ENCODE data around the gene GP9.

GRCh38 chr3:129018751-129019150, 41.8 kb upstream of the GP9 start:
- no peak for TF ChIP-seq CTCF (IDR thresholded peaks at IDR 0.05)
- no peak for TF ChIP-seq ZSCAN20 (CRISPR knock-in tag; IDR thresholded peaks at IDR 0.05)
- TF ChIP-seq HDAC2 (IDR thresholded peaks at IDR 0.05) = no peak
- TF ChIP-seq POLR2A (IDR thresholded peaks at IDR 0.05; ENCODE audit: low read length) = no peak
- TF ChIP-seq CHD2 (IDR thresholded peaks at IDR 0.05; ENCODE audit: low read length, partially characterized antibody) = no peak
- no peak for TF ChIP-seq EP300 (IDR thresholded peaks at IDR 0.05)
- TF ChIP-seq POLR2AphosphoS2 (conservative IDR thresholded peaks at IDR 0.05; ENCODE audit: low read length) = no peak
- no peak for TF ChIP-seq CEBPB (IDR thresholded peaks at IDR 0.05)
- no peak for TF ChIP-seq BHLHE40 (IDR thresholded peaks at IDR 0.05; ENCODE audit: low read depth, low read length)
- TF ChIP-seq RFX5 (IDR thresholded peaks at IDR 0.05) = no peak
- no peak for TF ChIP-seq SMC3 (IDR thresholded peaks at IDR 0.05)
- no peak for TF ChIP-seq MAX (IDR thresholded peaks at IDR 0.05)
- no peak for TF ChIP-seq RNF2 (IDR thresholded peaks at IDR 0.05; ENCODE audit: borderline replicate concordance, low read depth)
- no peak for TF ChIP-seq RCOR1 (IDR thresholded peaks at IDR 0.05; ENCODE audit: low read depth, low read length)
